ENCODE measurements around the gene RNF217.

DNA sequence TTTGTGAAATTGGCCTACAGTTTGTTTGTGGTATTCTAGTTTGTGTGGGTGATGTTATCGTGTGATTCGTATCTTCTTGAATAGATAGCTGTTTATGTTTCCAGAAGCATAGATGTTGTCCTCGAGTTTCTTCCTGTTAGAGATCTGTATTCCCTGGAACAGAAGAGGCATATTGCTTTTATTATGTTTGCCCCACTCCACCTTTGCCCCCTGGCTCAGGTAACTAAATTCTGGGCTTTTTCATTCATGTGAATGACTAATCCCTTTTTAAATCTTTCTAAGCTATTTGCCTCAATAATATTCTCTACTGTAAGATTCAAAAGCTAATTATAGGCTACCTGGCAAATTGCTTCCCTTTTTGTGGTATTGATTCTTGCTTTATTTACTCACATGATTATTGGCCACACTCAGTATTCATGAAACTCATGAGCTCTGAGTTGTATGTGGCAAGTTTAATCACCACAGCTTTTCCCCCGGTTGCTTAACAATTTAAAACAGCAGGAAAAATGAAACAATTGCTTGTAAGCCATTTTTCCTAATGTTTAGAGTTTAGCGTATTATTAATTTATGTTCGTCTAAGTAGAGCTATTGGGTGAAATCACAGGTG, 12.6 kb downstream of the RNF217 start:
- TF ChIP-seq, protein P1, sequence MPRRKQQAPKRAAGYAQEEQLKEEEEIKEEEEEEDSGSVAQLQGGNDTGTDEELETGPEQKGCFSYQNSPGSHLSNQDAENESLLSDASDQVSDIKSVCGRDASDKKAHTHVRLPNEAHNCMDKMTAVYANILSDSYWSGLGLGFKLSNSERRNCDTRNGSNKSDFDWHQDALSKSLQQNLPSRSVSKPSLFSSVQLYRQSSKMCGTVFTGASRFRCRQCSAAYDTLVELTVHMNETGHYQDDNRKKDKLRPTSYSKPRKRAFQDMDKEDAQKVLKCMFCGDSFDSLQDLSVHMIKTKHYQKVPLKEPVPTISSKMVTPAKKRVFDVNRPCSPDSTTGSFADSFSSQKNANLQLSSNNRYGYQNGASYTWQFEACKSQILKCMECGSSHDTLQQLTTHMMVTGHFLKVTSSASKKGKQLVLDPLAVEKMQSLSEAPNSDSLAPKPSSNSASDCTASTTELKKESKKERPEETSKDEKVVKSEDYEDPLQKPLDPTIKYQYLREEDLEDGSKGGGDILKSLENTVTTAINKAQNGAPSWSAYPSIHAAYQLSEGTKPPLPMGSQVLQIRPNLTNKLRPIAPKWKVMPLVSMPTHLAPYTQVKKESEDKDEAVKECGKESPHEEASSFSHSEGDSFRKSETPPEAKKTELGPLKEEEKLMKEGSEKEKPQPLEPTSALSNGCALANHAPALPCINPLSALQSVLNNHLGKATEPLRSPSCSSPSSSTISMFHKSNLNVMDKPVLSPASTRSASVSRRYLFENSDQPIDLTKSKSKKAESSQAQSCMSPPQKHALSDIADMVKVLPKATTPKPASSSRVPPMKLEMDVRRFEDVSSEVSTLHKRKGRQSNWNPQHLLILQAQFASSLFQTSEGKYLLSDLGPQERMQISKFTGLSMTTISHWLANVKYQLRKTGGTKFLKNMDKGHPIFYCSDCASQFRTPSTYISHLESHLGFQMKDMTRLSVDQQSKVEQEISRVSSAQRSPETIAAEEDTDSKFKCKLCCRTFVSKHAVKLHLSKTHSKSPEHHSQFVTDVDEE (CRISPR knock-in tag; IDR thresholded peaks at IDR 0.05) = no peak
- no peak for TF ChIP-seq ARNTL (CRISPR knock-in tag; IDR thresholded peaks at IDR 0.05; ENCODE audit: borderline replicate concordance, low read depth)

All from SK-N-SH treated with all-trans-retinoic acid at 6 μM for 48 hours (cell line).